Measurements from ENCODE around the gene ARHGEF19. TPM values are rescaled to one million over a fixed set of nuclear protein-coding genes. Genes with fewer than 3 reads are reported as not detected.
A peak's percentile ranks its signal among the peaks of the same experiment; 100 is the strongest.

The ARHGEF19 gene
- total and polyA plus RNA-seq, 2 of the 13 experiments (the other 11 are each of a cell fraction or from before 2014, with no cell fraction given), result 1.7 to 1.8 TPM

- TF ChIP-seq ZSCAN12 (CRISPR knock-in tag; IDR thresholded peaks at IDR 0.05) (no peak), ZNF512B (CRISPR knock-in tag; IDR thresholded peaks at IDR 0.05; ENCODE audit: borderline replicate concordance) (no peak), NCOA2 (CRISPR knock-in tag; IDR thresholded peaks at IDR 0.05) (no peak), ZBTB2 (CRISPR knock-in tag; IDR thresholded peaks at IDR 0.05; ENCODE audit: low read depth) (no peak), MIER2 (CRISPR knock-in tag; IDR thresholded peaks at IDR 0.05) (no peak), CAMTA2 (CRISPR knock-in tag; IDR thresholded peaks at IDR 0.05; ENCODE audit: borderline replicate concordance) (no peak), AGO2 (optimal IDR thresholded peaks at IDR 0.05; ENCODE audit: low read depth, low read length) (peak; percentile 92), ZZZ3 (CRISPR knock-in tag; IDR thresholded peaks at IDR 0.05; ENCODE audit: borderline replicate concordance) (no peak), ZNF468 (CRISPR knock-in tag; IDR thresholded peaks at IDR 0.05) (0 out of 2 replicates have a peak, but pooled peaks have one; percentile 62), ZNF839 (CRISPR knock-in tag; IDR thresholded peaks at IDR 0.05; ENCODE audit: borderline replicate concordance) (no peak), TBX3 (IDR thresholded peaks at IDR 0.05; ENCODE audit: borderline replicate concordance) (no peak), NFIB (CRISPR knock-in tag; IDR thresholded peaks at IDR 0.05; ENCODE audit: borderline replicate concordance) (no peak), RBFOX2 (IDR thresholded peaks at IDR 0.05; ENCODE audit: low read depth, low read length) (peak; percentile 73), DNMT1 (CRISPR knock-in tag; IDR thresholded peaks at IDR 0.05) (no peak)
These were observed 63.9 kb downstream of the ARHGEF19 start (continued) for GRCh38 chr1:16148329-16149092.

Small RNA genes within 50 kb of the gene (small RNA-seq; reads per million reads assigned to genes)
- 0 reads per million in 3 experiments for gene MT1XP1 (ENCODE audit: insufficient read depth in 2 of 3, insufficient read length in 3 of 3, low read depth in 2 of 3, low replicate concordance in 1 of 3)

Other genes starting within 250 kb of the ARHGEF19 start
- 10.1 and 16.7 TPM in 2 replicates for gene ZBTB17, start 236.6 kb downstream of the ARHGEF19 start, total RNA-seq (2016; rRNA removed; fragmentation: Illumina TruSeq; extraction: Trizol)
- 17.0 and 21.0 TPM in 2 replicates for gene ZBTB17, start 236.6 kb downstream of the ARHGEF19 start, polyA plus RNA-seq (2011; rRNA removed)
- 3.5 and 4.0 TPM in 2 replicates for gene SRARP, start 208.4 kb downstream of the ARHGEF19 start, total RNA-seq (2016; rRNA removed; fragmentation: Illumina TruSeq; extraction: Trizol)
- 10.5 and 12.8 TPM in 2 replicates for gene SRARP, start 208.4 kb downstream of the ARHGEF19 start, polyA plus RNA-seq (2011; rRNA removed)
- gene HSPB7, start 194.6 kb downstream of the ARHGEF19 start, total RNA-seq (2016; rRNA removed; fragmentation: Illumina TruSeq; extraction: Trizol), result not detected in 2 replicates
- gene HSPB7, start 194.6 kb downstream of the ARHGEF19 start, polyA plus RNA-seq (2011; rRNA removed), result 0.10 and 0.20 TPM in 2 replicates
- not detected in 2 replicates for gene CLCNKA, start 190.6 kb downstream of the ARHGEF19 start, total RNA-seq (2016; rRNA removed; fragmentation: Illumina TruSeq; extraction: Trizol)
- 0.03 and 0.07 TPM in 2 replicates for gene CLCNKA, start 190.6 kb downstream of the ARHGEF19 start, polyA plus RNA-seq (2011; rRNA removed)
- gene CLCNKB, start 168.9 kb downstream of the ARHGEF19 start, total RNA-seq (2016; rRNA removed; fragmentation: Illumina TruSeq; extraction: Trizol), result not detected in 2 replicates
- gene CLCNKB, start 168.9 kb downstream of the ARHGEF19 start, polyA plus RNA-seq (2011; rRNA removed), result 0.04 TPM in 1 of 2 replicates, not detected in the other
- not detected in 2 replicates for gene FAM131C, start 139.0 kb downstream of the ARHGEF19 start, total RNA-seq (2016; rRNA removed; fragmentation: Illumina TruSeq; extraction: Trizol)
- gene FAM131C, start 139.0 kb downstream of the ARHGEF19 start, polyA plus RNA-seq (2011; rRNA removed), result 0.07 and 0.10 TPM in 2 replicates
- gene EPHA2, start 56.6 kb downstream of the ARHGEF19 start, total RNA-seq (2016; rRNA removed; fragmentation: Illumina TruSeq; extraction: Trizol), result 15.5 and 33.6 TPM in 2 replicates
- 53.6 and 62.5 TPM in 2 replicates for gene EPHA2, start 56.6 kb downstream of the ARHGEF19 start, polyA plus RNA-seq (2011; rRNA removed)
- gene CPLANE2, start 24.5 kb upstream of the ARHGEF19 start, total RNA-seq (2016; rRNA removed; fragmentation: Illumina TruSeq; extraction: Trizol), result 0.98 and 1.6 TPM in 2 replicates
- gene CPLANE2, start 24.5 kb upstream of the ARHGEF19 start, polyA plus RNA-seq (2011; rRNA removed), result 0.27 and 0.29 TPM in 2 replicates
- 7.6 and 9.0 TPM in 2 replicates for gene FBXO42, start 139.8 kb upstream of the ARHGEF19 start, total RNA-seq (2016; rRNA removed; fragmentation: Illumina TruSeq; extraction: Trizol)
- gene FBXO42, start 139.8 kb upstream of the ARHGEF19 start, polyA plus RNA-seq (2011; rRNA removed), result 17.2 and 17.5 TPM in 2 replicates
- gene SZRD1, start 154.6 kb upstream of the ARHGEF19 start, total RNA-seq (2016; rRNA removed; fragmentation: Illumina TruSeq; extraction: Trizol), result 28.5 and 38.6 TPM in 2 replicates
- gene SZRD1, start 154.6 kb upstream of the ARHGEF19 start, polyA plus RNA-seq (2011; rRNA removed), result 41.4 and 49.1 TPM in 2 replicates
- gene SPATA21, start 224.8 kb upstream of the ARHGEF19 start, total RNA-seq (2016; rRNA removed; fragmentation: Illumina TruSeq; extraction: Trizol), result 0.21 and 0.80 TPM in 2 replicates
- 1.4 and 1.8 TPM in 2 replicates for gene SPATA21, start 224.8 kb upstream of the ARHGEF19 start, polyA plus RNA-seq (2011; rRNA removed)
- 52.3 and 62.6 TPM in 2 replicates for gene NECAP2, start 228.1 kb upstream of the ARHGEF19 start, total RNA-seq (2016; rRNA removed; fragmentation: Illumina TruSeq; extraction: Trizol)
- gene NECAP2, start 228.1 kb upstream of the ARHGEF19 start, polyA plus RNA-seq (2011; rRNA removed), result 38.5 and 41.0 TPM in 2 replicates

All from HepG2 (cell line).